K562 (cell line): ENCODE measurements around the gene SMG6. TPM values are rescaled to one million over a fixed set of nuclear protein-coding genes. Genes with fewer than 3 reads are reported as not detected.

Source experiments
- BCL6 ChIP-seq: fragments of 250-450 bp; sonication (Bioruptor Pico); IDR thresholded peaks from 2 replicates; pipeline ENCODE4 v1.4.0; 2020
- CBFA2T2 ChIP-seq: fragments of 450-650 bp; conservative IDR thresholded peaks from 2 replicates; pipeline ENCODE4 v1.6.1; 2017; ENCODE audit warnings: mild to moderate bottlenecking
- GABPB1 ChIP-seq: sonication (generic); formaldehyde crosslinking; IDR thresholded peaks from 2 replicates; pipeline ENCODE4 v1.8.0; 2022; ENCODE audit warnings: mild to moderate bottlenecking, missing genetic modification reagents
- GABPB2 ChIP-seq: fragments of 250-450 bp; sonication (Bioruptor Pico); conservative IDR thresholded peaks from 2 replicates; pipeline ENCODE4 v1.5.1; 2021; ENCODE audit warnings: mild to moderate bottlenecking
- HNRNPH1 ChIP-seq: fragments of 200-400 bp; formaldehyde crosslinking; optimal IDR thresholded peaks from 2 replicates; pipeline ENCODE3; 2017; ENCODE audit warnings: low read depth, mild to moderate bottlenecking, low read length, moderate library complexity
- HSF4 ChIP-seq: fragments of 250-450 bp; sonication (Bioruptor Pico); IDR thresholded peaks from 2 replicates; pipeline ENCODE4 v2.1.2; 2022; ENCODE audit warnings: mild to moderate bottlenecking, moderate library complexity, borderline replicate concordance
- KDM1A ChIP-seq, 2 experiments: fragments of 450-650 bp; IDR thresholded peaks; 2 replicates each; pipeline ENCODE4 v1.6.1; 2016; ENCODE audit warnings: mild to moderate bottlenecking in 2 of 2
- L3MBTL2 ChIP-seq: fragments of 450-650 bp; IDR thresholded peaks from 2 replicates; pipeline ENCODE4 v1.6.1; 2016; ENCODE audit warnings: mild to moderate bottlenecking, moderate library complexity
- MTA1 ChIP-seq: fragments of 450-650 bp; IDR thresholded peaks from 2 replicates; pipeline ENCODE4 v1.6.1; 2017; ENCODE audit warnings: borderline replicate concordance
- RBM17 ChIP-seq: fragments of 200-400 bp; formaldehyde crosslinking; IDR thresholded peaks from 2 replicates; pipeline ENCODE4 v1.6.1; 2017; ENCODE audit warnings: low read depth, mild to moderate bottlenecking, low read length, borderline replicate concordance
- RNF2 ChIP-seq: sonication (generic); IDR thresholded peaks from 2 replicates; pipeline ENCODE4 v1.6.1; 2016
- TFAM ChIP-seq: fragments of 250-450 bp; sonication (Bioruptor Pico); conservative IDR thresholded peaks from 2 replicates; pipeline ENCODE4 v1.5.0; 2021; ENCODE audit warnings: mild to moderate bottlenecking, moderate library complexity
- ZC3H8 ChIP-seq: fragments of 450-650 bp; IDR thresholded peaks from 2 replicates; pipeline ENCODE4 v1.6.1; 2017
- ZNF134 ChIP-seq: fragments of 250-450 bp; sonication (Bioruptor Pico); conservative IDR thresholded peaks from 2 replicates; pipeline ENCODE4 v1.4.0; 2020
- ZNF263 ChIP-seq: sonication (generic); formaldehyde crosslinking; IDR thresholded peaks from 2 replicates; pipeline ENCODE4 v1.8.0; 2022; ENCODE audit warnings: mild to moderate bottlenecking, missing genetic modification reagents, borderline replicate concordance
- ZNF778 ChIP-seq: fragments of 450-650 bp; formaldehyde crosslinking; IDR thresholded peaks from 2 replicates; pipeline ENCODE4 v1.4.0; 2020; ENCODE audit warnings: mild to moderate bottlenecking, moderate library complexity
- ZNF79 ChIP-seq: fragments of 250-450 bp; sonication (Bioruptor Pico); IDR thresholded peaks from 2 replicates; pipeline ENCODE4 v1.4.0; 2020; ENCODE audit warnings: low read depth, mild to moderate bottlenecking, moderate library complexity
- polyA plus RNA-seq, 8 experiments: library from polyadenylated mRNA; depleted of rRNA in 4 of 8; stranded (reverse) in 5 of 8; unstranded in 3 of 8; fragments of >200 nt; fragmentation: Nextera tagmentation in 2 of 8; fragmentation: Illumina TruSeq in 1 of 8; extraction: Ambion mirVana in 2 of 8; extraction: Trizol in 1 of 8; gene quantifications; 2 replicates each; pipeline versions ENCODE4 v1.2.1 to v1.2.3, GENCODE V29; 2011 to 2014; ENCODE audit warnings: inconsistent platforms in 1 of 8, missing spikeins in 1 of 8
- total RNA-seq, 7 experiments: library from RNA; depleted of rRNA in 6 of 7; stranded (reverse); fragments of >200 nt in 6 of 7; fragmentation: Illumina TruSeq in 2 of 7; extraction: Trizol in 2 of 7; gene quantifications; 2 replicates each; pipeline versions ENCODE4 v1.2.1 to v1.2.3, GENCODE V29; 2011 to 2021; ENCODE audit warnings: low replicate concordance in 1 of 7
- TF ChIP-seq, protein P1 (sequence below): fragments of 250-450 bp; sonication (Bioruptor Pico); IDR thresholded peaks from 2 replicates; pipeline ENCODE4 v1.9.0; 2021; ENCODE audit warnings: mild to moderate bottlenecking, inconsistent platforms
- TF ChIP-seq, protein P2 (sequence below): fragments of 450-650 bp; formaldehyde crosslinking; IDR thresholded peaks from 2 replicates; pipeline ENCODE4 v1.4.0; 2020; ENCODE audit warnings: mild to moderate bottlenecking, moderate library complexity
- TF ChIP-seq, protein P3 (sequence below), 2 experiments: IDR thresholded peaks in 1 of 2; conservative IDR thresholded peaks in 1 of 2; 2 replicates each; pipeline ENCODE4 v1.6.1; 2016; ENCODE audit warnings: low read depth in 2 of 2, mild to moderate bottlenecking in 1 of 2, missing compliant biosample characterization in 1 of 2, missing genetic modification characterization in 1 of 2, moderate library complexity in 1 of 2
- TF ChIP-seq, protein P4 (sequence below), 2 experiments: fragments of 450-650 bp in 1 of 2; sonication (generic) in 1 of 2; formaldehyde crosslinking; conservative IDR thresholded peaks; 2 replicates each; pipeline versions ENCODE4 v1.4.0 to v1.8.1; 2020 to 2022; ENCODE audit warnings: mild to moderate bottlenecking in 1 of 2, missing genetic modification reagents in 1 of 2

The SMG6 gene
- total and polyA plus RNA-seq, 9 of the 15 experiments (the other 6 are each of a cell fraction or from before 2014, with no cell fraction given) = 0.44 to 13.9 (median 6.0) TPM

DNA sequence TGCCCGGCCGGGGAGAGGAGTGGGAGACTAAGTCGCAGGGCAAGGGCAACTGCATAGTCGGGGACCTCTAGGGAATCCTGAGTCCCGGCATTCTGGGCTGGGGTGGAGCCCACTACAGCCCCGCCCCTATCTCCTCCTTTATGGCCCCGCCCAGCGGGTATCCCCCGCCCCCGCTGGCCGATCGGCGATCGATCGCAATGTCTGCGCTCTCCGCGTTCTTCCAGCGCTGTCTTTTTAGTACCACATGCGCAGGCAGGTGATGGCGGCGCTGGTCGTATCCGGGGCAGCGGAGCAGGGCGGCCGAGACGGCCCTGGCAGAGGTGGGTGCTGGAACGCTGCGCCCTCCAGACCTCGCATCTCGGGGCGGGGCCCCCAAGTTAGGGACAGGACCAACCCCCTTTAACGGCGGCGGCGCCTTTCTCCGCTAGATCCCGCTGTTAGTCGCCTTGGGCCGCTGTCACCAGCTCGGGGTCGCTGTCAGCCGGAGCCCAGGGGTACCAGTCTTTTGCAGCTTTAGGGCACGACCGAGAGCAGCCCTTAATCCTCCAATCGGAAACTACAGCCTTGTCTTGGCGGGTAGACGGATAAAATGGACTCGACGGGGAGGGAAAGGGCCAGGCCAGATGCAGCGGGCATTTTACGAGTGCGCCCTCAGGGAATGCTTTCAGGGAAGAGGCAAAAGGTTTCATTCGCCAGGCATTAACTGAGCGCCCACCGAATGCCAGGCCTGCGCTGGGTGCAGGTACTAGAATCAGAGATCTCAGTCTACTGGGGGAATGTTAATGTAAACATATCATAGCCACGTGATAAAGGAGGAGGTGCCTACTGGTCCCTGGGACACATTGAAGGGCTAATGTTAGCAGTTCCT is 273.4 kb downstream of the SMG6 start, which contains the start of gene DPH1 (continued):
- TF ChIP-seq HSF4 (no peak), GABPB2 (CRISPR knock-in tag) (no peak), ZNF263 (CRISPR knock-in tag) (no peak), ZC3H8 (no peak), ZNF79 (no peak), RNF2 (peak; percentile 45; the same call in 1 of the 2 replicates), MTA1 (no peak), HNRNPH1 (no peak), L3MBTL2 (peak; percentile 86), BCL6 (no peak), TFAM (CRISPR knock-in tag) (no peak), ZNF134 (no peak), CBFA2T2 (no peak), KDM1A (IDR thresholded peaks at IDR 0.05) (no peak), RBM17 (no peak), ZNF778 (CRISPR knock-in tag) (no peak), GABPB1 (peak; percentile 66; the same call in 1 of the 2 replicates)
- TF ChIP-seq, protein P1, sequence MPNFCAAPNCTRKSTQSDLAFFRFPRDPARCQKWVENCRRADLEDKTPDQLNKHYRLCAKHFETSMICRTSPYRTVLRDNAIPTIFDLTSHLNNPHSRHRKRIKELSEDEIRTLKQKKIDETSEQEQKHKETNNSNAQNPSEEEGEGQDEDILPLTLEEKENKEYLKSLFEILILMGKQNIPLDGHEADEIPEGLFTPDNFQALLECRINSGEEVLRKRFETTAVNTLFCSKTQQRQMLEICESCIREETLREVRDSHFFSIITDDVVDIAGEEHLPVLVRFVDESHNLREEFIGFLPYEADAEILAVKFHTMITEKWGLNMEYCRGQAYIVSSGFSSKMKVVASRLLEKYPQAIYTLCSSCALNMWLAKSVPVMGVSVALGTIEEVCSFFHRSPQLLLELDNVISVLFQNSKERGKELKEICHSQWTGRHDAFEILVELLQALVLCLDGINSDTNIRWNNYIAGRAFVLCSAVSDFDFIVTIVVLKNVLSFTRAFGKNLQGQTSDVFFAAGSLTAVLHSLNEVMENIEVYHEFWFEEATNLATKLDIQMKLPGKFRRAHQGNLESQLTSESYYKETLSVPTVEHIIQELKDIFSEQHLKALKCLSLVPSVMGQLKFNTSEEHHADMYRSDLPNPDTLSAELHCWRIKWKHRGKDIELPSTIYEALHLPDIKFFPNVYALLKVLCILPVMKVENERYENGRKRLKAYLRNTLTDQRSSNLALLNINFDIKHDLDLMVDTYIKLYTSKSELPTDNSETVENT (CRISPR knock-in tag) = no peak
- TF ChIP-seq, protein P2, sequence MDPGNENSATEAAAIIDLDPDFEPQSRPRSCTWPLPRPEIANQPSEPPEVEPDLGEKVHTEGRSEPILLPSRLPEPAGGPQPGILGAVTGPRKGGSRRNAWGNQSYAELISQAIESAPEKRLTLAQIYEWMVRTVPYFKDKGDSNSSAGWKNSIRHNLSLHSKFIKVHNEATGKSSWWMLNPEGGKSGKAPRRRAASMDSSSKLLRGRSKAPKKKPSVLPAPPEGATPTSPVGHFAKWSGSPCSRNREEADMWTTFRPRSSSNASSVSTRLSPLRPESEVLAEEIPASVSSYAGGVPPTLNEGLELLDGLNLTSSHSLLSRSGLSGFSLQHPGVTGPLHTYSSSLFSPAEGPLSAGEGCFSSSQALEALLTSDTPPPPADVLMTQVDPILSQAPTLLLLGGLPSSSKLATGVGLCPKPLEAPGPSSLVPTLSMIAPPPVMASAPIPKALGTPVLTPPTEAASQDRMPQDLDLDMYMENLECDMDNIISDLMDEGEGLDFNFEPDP (CRISPR knock-in tag) = no peak
- TF ChIP-seq, protein P3, sequence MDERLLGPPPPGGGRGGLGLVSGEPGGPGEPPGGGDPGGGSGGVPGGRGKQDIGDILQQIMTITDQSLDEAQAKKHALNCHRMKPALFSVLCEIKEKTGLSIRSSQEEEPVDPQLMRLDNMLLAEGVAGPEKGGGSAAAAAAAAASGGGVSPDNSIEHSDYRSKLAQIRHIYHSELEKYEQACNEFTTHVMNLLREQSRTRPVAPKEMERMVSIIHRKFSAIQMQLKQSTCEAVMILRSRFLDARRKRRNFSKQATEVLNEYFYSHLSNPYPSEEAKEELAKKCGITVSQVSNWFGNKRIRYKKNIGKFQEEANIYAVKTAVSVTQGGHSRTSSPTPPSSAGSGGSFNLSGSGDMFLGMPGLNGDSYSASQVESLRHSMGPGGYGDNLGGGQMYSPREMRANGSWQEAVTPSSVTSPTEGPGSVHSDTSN (CRISPR knock-in tag; IDR thresholded peaks at IDR 0.05; ENCODE audit: low read depth) = no peak
- TF ChIP-seq, protein P3 (tag; conservative IDR thresholded peaks at IDR 0.05; ENCODE audit: low read depth) = no peak
- TF ChIP-seq, protein P4, sequence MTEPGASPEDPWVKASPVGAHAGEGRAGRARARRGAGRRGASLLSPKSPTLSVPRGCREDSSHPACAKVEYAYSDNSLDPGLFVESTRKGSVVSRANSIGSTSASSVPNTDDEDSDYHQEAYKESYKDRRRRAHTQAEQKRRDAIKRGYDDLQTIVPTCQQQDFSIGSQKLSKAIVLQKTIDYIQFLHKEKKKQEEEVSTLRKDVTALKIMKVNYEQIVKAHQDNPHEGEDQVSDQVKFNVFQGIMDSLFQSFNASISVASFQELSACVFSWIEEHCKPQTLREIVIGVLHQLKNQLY (CRISPR knock-in tag; conservative IDR thresholded peaks at IDR 0.05) = no peak
